Neural cell (in vitro differentiated cells): Measurements from ENCODE around the gene TPH2.

Source experiments
- EP300 ChIP-seq: fragments of 450-650 bp; conservative IDR thresholded peaks from 2 replicates; pipeline ENCODE4 v1.6.1; 2014; ENCODE audit warnings: antibody characterized with exemption, mild to moderate bottlenecking, moderate library complexity; ENCODE audit not compliant: poor library complexity, severe bottlenecking
- EZH2 ChIP-seq: fragments of 200-600, 300-800 bp; shearing (Covaris generic), sonication (generic); IDR thresholded peaks from 2 replicates; pipeline ENCODE4 v1.6.1; 2014; ENCODE audit warnings: antibody characterized with exemption, low read length, borderline replicate concordance, mild to moderate bottlenecking; ENCODE audit not compliant: insufficient read depth, poor library complexity, severe bottlenecking
- POLR2AphosphoS5 ChIP-seq: IDR thresholded peaks from 2 replicates; pipeline ENCODE4 v1.6.1; 2012
- RAD21 ChIP-seq: fragments of 450-650 bp; conservative IDR thresholded peaks from 2 replicates; pipeline ENCODE4 v1.6.1; 2014; ENCODE audit warnings: antibody characterized with exemption, mild to moderate bottlenecking, moderate library complexity
- TF ChIP-seq, protein P1 (sequence below): fragments of 450-650 bp; IDR thresholded peaks from 2 replicates; pipeline ENCODE4 v1.5.1; 2014; ENCODE audit warnings: antibody characterized with exemption, mild to moderate bottlenecking, moderate library complexity; ENCODE audit not compliant: poor library complexity, severe bottlenecking
- TF ChIP-seq, protein P2 (sequence below): IDR thresholded peaks from 2 replicates; pipeline ENCODE4 v1.6.1; 2012; ENCODE audit warnings: borderline replicate concordance

DNA sequence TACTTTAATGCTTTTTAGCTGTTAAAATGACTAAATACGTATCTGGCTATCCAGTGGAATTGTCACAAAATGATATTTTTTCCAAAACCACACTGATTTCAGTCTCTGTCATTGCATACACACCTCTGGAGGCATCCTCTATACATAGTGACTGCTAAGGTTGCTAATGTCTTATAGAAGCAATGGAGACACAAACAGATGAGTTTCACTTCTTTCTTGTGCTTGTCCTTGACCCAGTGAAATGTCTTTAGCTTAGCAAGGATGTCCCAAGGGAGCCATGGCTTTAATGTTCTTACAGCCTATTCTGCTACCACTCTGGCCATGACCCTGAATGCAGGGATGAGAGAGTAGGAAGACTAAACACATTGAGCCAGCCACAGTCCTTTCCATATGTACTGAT is 90.3 kb downstream of the TPH2 start:
- TF ChIP-seq, protein P1, sequence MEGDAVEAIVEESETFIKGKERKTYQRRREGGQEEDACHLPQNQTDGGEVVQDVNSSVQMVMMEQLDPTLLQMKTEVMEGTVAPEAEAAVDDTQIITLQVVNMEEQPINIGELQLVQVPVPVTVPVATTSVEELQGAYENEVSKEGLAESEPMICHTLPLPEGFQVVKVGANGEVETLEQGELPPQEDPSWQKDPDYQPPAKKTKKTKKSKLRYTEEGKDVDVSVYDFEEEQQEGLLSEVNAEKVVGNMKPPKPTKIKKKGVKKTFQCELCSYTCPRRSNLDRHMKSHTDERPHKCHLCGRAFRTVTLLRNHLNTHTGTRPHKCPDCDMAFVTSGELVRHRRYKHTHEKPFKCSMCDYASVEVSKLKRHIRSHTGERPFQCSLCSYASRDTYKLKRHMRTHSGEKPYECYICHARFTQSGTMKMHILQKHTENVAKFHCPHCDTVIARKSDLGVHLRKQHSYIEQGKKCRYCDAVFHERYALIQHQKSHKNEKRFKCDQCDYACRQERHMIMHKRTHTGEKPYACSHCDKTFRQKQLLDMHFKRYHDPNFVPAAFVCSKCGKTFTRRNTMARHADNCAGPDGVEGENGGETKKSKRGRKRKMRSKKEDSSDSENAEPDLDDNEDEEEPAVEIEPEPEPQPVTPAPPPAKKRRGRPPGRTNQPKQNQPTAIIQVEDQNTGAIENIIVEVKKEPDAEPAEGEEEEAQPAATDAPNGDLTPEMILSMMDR, result no peak
- TF ChIP-seq, protein P2, sequence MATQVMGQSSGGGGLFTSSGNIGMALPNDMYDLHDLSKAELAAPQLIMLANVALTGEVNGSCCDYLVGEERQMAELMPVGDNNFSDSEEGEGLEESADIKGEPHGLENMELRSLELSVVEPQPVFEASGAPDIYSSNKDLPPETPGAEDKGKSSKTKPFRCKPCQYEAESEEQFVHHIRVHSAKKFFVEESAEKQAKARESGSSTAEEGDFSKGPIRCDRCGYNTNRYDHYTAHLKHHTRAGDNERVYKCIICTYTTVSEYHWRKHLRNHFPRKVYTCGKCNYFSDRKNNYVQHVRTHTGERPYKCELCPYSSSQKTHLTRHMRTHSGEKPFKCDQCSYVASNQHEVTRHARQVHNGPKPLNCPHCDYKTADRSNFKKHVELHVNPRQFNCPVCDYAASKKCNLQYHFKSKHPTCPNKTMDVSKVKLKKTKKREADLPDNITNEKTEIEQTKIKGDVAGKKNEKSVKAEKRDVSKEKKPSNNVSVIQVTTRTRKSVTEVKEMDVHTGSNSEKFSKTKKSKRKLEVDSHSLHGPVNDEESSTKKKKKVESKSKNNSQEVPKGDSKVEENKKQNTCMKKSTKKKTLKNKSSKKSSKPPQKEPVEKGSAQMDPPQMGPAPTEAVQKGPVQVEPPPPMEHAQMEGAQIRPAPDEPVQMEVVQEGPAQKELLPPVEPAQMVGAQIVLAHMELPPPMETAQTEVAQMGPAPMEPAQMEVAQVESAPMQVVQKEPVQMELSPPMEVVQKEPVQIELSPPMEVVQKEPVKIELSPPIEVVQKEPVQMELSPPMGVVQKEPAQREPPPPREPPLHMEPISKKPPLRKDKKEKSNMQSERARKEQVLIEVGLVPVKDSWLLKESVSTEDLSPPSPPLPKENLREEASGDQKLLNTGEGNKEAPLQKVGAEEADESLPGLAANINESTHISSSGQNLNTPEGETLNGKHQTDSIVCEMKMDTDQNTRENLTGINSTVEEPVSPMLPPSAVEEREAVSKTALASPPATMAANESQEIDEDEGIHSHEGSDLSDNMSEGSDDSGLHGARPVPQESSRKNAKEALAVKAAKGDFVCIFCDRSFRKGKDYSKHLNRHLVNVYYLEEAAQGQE, result no peak
- TF ChIP-seq EP300 (no peak), EZH2 (no peak), POLR2AphosphoS5 (no peak), RAD21 (no peak)
